ENCODE measurements around the gene CDH4. TPM values are rescaled to one million over a fixed set of nuclear protein-coding genes. Genes with fewer than 3 reads are reported as not detected.

The CDH4 gene
- total RNA-seq, 2 experiments from 2014 or later: 0.11 to 0.18 TPM

DNA sequence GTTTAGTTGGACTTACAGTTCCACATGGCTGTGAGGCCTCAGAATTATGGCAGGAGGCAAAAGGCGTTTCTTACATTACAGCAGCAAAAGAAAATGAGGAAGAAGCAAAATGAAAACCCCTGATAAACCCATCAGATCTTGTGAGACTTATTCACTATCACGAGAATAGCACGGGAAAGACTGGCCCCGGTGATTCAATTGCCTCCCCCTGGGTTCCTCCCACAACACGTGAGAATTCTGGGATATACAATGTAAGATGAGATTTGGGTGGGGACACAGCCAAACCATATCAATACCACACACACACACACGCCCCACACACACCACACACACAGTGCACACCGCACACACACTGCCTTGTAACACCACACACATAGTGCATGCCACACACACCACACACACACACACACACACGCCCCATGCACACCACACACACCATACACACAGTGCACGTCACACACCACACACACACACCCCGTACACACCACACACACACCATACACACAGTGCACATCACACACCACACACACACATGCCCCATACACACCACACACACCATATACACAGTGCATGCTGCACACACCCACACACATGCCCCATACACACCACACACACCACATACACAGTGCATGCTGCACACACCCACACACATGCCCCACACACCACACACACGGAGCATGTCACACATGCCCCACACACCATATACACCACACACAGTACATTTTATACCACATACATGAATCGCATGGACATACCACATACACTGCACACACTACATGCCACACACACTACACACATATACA lies 503.1 kb downstream of the CDH4 start:
- no peak for ATAC-seq
- no peaks in the 10 kb centered on the region for H3K36me3 Mint-ChIP-seq (ENCODE audit: low read depth)

GRCh38 chr20:61755971-61756845 lies 504.1 kb downstream of the CDH4 start:
- ATAC-seq: no peak
- TF ChIP-seq CTCF (IDR thresholded peaks at IDR 0.05): no peak
- DNase-seq: no peak
- CTCF ChIA-PET: no interaction called here
- Mint-ChIP-seq H3K27me3 (no peaks in the 10 kb centered on the region), H3K36me3 (ENCODE audit: low read depth) (no peaks in the 10 kb centered on the region), H3K27ac (no peak overlapping the region), H3K9me3 (peaks cover 1% of the 10 kb centered on the region), H3K4me1 (ENCODE audit: low read depth) (no peaks in the 10 kb centered on the region), H3K4me3 (no peak overlapping the region)
- intact Hi-C loops (cut with micrococcal nuclease): no loop called here
- POLR2A ChIA-PET: no interaction called here

More for the DNA sequence above, 503.1 kb downstream of the CDH4 start:
- no peak for DNase-seq
- ChIA-PET CTCF (no interaction called here), POLR2A (no interaction called here)
- Mint-ChIP-seq H3K4me1 (ENCODE audit: low read depth) (no peaks in the 10 kb centered on the region), H3K27ac (no peak overlapping the region), H3K27me3 (no peaks in the 10 kb centered on the region), H3K4me3 (no peak overlapping the region), H3K9me3 (peaks cover 5% of the 10 kb centered on the region)
- intact Hi-C loops (cut with micrococcal nuclease): no loop called here
- no peak for TF ChIP-seq CTCF (IDR thresholded peaks at IDR 0.05)

- ATAC-seq: no peak
- intact Hi-C loops (cut with micrococcal nuclease): no loop called here
- POLR2A ChIA-PET: no interaction called here
- Mint-ChIP-seq H3K4me1 (ENCODE audit: low read depth) (no peaks in the 10 kb centered on the region), H3K36me3 (ENCODE audit: low read depth) (no peaks in the 10 kb centered on the region), H3K27me3 (no peaks in the 10 kb centered on the region), H3K9me3 (no peaks in the 10 kb centered on the region), H3K27ac (no peak overlapping the region), H3K4me3 (no peak overlapping the region)
- DNase-seq: no peak
- no peak for TF ChIP-seq CTCF (IDR thresholded peaks at IDR 0.05)
- CTCF ChIA-PET: no interaction called here
These were observed 505.1 kb downstream of the CDH4 start for GRCh38 chr20:61756966-61757677.

DNA sequence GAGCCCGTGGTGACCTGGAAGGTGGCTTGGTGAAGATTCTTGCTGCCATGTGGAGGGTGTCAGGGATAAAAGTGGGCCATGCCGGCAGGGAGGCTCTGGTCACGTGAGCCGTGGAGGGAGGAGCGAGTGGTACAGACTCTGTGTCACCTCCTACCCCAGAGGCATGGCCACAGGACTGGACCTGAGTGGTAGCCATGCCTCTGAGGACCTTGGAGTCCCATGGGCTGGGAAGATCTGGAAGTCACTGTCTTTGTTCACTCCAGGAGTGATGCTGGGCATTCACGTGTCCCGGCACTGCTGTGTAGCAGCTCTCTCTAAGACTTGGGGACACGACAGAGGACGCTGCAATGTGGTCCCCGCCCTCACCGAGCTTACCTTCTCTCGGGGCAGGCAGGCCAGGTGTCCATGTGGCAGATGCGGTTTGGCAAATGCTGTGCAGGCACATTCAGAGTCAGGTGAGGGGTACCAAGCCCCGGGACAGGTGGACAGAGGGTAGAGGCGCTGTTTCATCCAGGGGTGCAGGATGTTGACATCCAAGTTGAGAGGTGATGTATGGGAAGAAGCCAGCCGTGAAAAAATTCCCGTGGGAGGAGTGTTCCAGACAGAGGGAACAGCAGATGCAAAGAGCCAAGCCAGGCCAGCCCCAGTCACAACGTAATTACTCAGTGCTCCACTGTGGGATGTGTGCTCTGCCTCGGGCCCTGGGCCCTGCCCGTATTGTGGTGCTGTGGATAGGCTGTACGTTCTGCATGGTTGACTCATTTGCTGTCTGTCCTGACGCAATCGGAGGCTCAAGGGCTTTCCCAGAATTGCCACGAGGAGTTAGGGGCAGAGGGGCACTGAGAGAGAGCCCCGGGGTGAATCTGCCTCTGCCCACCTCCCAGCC lies 505.9 kb downstream of the CDH4 start:
- H3K27me3 Mint-ChIP-seq: no peaks in the 10 kb centered on the region
- H3K27ac Mint-ChIP-seq: no peak overlapping the region
- ATAC-seq (no peak), DNase-seq (no peak)
- no peak for TF ChIP-seq CTCF (IDR thresholded peaks at IDR 0.05)
- ChIA-PET POLR2A (no interaction called here), CTCF (no interaction called here)
- no peak overlapping the region for H3K4me3 Mint-ChIP-seq
- no peaks in the 10 kb centered on the region for H3K9me3 Mint-ChIP-seq
- intact Hi-C loops (cut with micrococcal nuclease): no loop called here
- H3K36me3 Mint-ChIP-seq (ENCODE audit: low read depth): no peaks in the 10 kb centered on the region
- no peaks in the 10 kb centered on the region for H3K4me1 Mint-ChIP-seq (ENCODE audit: low read depth)
